Neutrophil (primary cell): ENCODE results near the gene PIP4K2B.
"Not testable (repeated sequence)": the region's sequence is repeated elsewhere in the genome, so short reads cannot be mapped to it uniquely, and the experiment has no call there.

Experiments
- H3K27ac ChIP-seq: fragments of 200-600 bp; sonication (generic); 2 replicates; pipeline ENCODE4 v1.5.1; 2016; ENCODE audit warnings: mild to moderate bottlenecking, moderate library complexity
- H3K27me3 ChIP-seq: fragments of 200-600 bp; sonication (generic); 2 replicates; pipeline ENCODE4 v1.6.0; 2016; ENCODE audit warnings: mild to moderate bottlenecking
- H3K36me3 ChIP-seq: fragments of 200-600 bp; sonication (generic); 2 replicates; pipeline ENCODE4 v1.5.1; 2017
- H3K4me1 ChIP-seq, 2 experiments: fragments of 200-600 bp in 1 of 2; sonication (generic) in 1 of 2; 1 replicate in 1 of 2; 2 replicates in 1 of 2; pipeline versions ENCODE4 v1.5.1 to v1.6.1; 2013 to 2016; ENCODE audit warnings: low read depth in 1 of 2, low read length in 1 of 2, mild to moderate bottlenecking in 1 of 2, moderate library complexity in 1 of 2; ENCODE audit not compliant: control insufficient read depth in 1 of 2, insufficient read depth in 1 of 2
- H3K4me3 ChIP-seq, 2 experiments: fragments of 200-600 bp in 1 of 2; sonication (generic) in 1 of 2; 1 replicate in 1 of 2; 2 replicates in 1 of 2; pipeline ENCODE4 v1.5.1; 2013 to 2016; ENCODE audit warnings: low read depth in 1 of 2, low read length in 1 of 2, mild to moderate bottlenecking in 1 of 2, moderate library complexity in 1 of 2
- H3K9me3 ChIP-seq: fragments of 200-600 bp; sonication (generic); 2 replicates; pipeline ENCODE4 v1.5.1; 2016
- CTCF ChIP-seq: fragments of 200-600 bp; sonication (generic); IDR thresholded peaks from 2 replicates; pipeline ENCODE4 v1.5.1; 2016; ENCODE audit warnings: antibody characterized with exemption

The PIP4K2B gene

GRCh38 chr17:38729368-38729885, 69.9 kb downstream of the PIP4K2B start:
- TF ChIP-seq CTCF, result no peak

GRCh38 chr17:38728290-38728831, 71.0 kb downstream of the PIP4K2B start:
- H3K9me3 ChIP-seq, result no peaks in the 10 kb centered on the region
- H3K36me3 ChIP-seq, result peaks cover 13% of the 10 kb centered on the region
- H3K27ac ChIP-seq, result peak overlapping the region; percentile 91
- peaks cover 36 to 39% of the 10 kb centered on the region in 2 experiments for H3K4me1 ChIP-seq
- H3K4me3 ChIP-seq, result peak overlapping the region; percentile 71 to 72
- H3K27me3 ChIP-seq, result no peaks in the 10 kb centered on the region
- TF ChIP-seq CTCF, result no peak

More at GRCh38 chr17:38729368-38729885, 69.9 kb downstream of the PIP4K2B start:
- H3K36me3 ChIP-seq, result peaks cover 10% of the 10 kb centered on the region
- peak overlapping the region; percentile 91 for H3K27ac ChIP-seq
- peaks cover 36 to 39% of the 10 kb centered on the region in 2 experiments for H3K4me1 ChIP-seq
- H3K27me3 ChIP-seq, result no peaks in the 10 kb centered on the region
- peak overlapping the region; percentile 71 to 72 for H3K4me3 ChIP-seq
- no peaks in the 10 kb centered on the region for H3K9me3 ChIP-seq

GRCh38 chr17:38727736-38728135, 71.6 kb downstream of the PIP4K2B start:
- Histone ChIP-seq H3K27me3 (no peaks in the 10 kb centered on the region), H3K4me3 (peak overlapping the region; percentile 71 to 72), H3K4me1 (peaks cover 36 to 39% of the 10 kb centered on the region in 2 experiments), H3K27ac (peak overlapping the region; percentile 91), H3K9me3 (no peaks in the 10 kb centered on the region), H3K36me3 (peaks cover 15% of the 10 kb centered on the region)
- no peak for TF ChIP-seq CTCF

GRCh38 chr17:38726145-38726544, 73.2 kb downstream of the PIP4K2B start:
- not testable (repeated sequence) for H3K27me3 ChIP-seq, H3K4me3 ChIP-seq, H3K9me3 ChIP-seq, H3K27ac ChIP-seq
- H3K36me3 ChIP-seq, result peaks cover 31% of the 10 kb centered on the region
- peaks cover 36% of the 10 kb centered on the region in 2 experiments for H3K4me1 ChIP-seq

GRCh38 chr17:38725066-38725465, 74.3 kb downstream of the PIP4K2B start:
- H3K4me1 ChIP-seq, result peaks cover 29% of the 10 kb centered on the region in 2 experiments
- H3K27ac ChIP-seq, result no peak overlapping the region
- TF ChIP-seq CTCF, result no peak

GRCh38 chr17:38724337-38724988, 74.9 kb downstream of the PIP4K2B start:
- Histone ChIP-seq H3K4me3 (no peak overlapping the region), H3K9me3 (no peaks in the 10 kb centered on the region), H3K27ac (no peak overlapping the region), H3K36me3 (peaks cover 48% of the 10 kb centered on the region), H3K4me1 (peaks cover 25% of the 10 kb centered on the region in 2 experiments), H3K27me3 (no peaks in the 10 kb centered on the region)
- TF ChIP-seq CTCF, result no peak

More at GRCh38 chr17:38725066-38725465, 74.3 kb downstream of the PIP4K2B start:
- H3K9me3 ChIP-seq, result no peaks in the 10 kb centered on the region
- H3K27me3 ChIP-seq, result no peaks in the 10 kb centered on the region
- peaks cover 42% of the 10 kb centered on the region for H3K36me3 ChIP-seq
- H3K4me3 ChIP-seq, result no peak overlapping the region
